ENCODE measurements around the gene PTH2R.

GRCh38 chr2:208511573-208511972 is 105.0 kb downstream of the PTH2R start:
- TF ChIP-seq ESRRG (CRISPR knock-in tag; IDR thresholded peaks at IDR 0.05) (no peak), ZNF565 (CRISPR knock-in tag; conservative IDR thresholded peaks at IDR 0.05; ENCODE audit: low read depth) (no peak), ZFP30 (CRISPR knock-in tag; IDR thresholded peaks at IDR 0.05) (no peak), SNAI2 (CRISPR knock-in tag; IDR thresholded peaks at IDR 0.05) (no peak), ZC3H10 (CRISPR knock-in tag; IDR thresholded peaks at IDR 0.05) (no peak), RARB (CRISPR knock-in tag; IDR thresholded peaks at IDR 0.05) (no peak), TOX (CRISPR knock-in tag; IDR thresholded peaks at IDR 0.05; ENCODE audit: borderline replicate concordance) (no peak), OSR1 (CRISPR knock-in tag; IDR thresholded peaks at IDR 0.05) (no peak)
- TF ChIP-seq, protein P1, sequence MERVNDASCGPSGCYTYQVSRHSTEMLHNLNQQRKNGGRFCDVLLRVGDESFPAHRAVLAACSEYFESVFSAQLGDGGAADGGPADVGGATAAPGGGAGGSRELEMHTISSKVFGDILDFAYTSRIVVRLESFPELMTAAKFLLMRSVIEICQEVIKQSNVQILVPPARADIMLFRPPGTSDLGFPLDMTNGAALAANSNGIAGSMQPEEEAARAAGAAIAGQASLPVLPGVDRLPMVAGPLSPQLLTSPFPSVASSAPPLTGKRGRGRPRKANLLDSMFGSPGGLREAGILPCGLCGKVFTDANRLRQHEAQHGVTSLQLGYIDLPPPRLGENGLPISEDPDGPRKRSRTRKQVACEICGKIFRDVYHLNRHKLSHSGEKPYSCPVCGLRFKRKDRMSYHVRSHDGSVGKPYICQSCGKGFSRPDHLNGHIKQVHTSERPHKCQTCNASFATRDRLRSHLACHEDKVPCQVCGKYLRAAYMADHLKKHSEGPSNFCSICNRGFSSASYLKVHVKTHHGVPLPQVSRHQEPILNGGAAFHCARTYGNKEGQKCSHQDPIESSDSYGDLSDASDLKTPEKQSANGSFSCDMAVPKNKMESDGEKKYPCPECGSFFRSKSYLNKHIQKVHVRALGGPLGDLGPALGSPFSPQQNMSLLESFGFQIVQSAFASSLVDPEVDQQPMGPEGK (CRISPR knock-in tag; IDR thresholded peaks at IDR 0.05; ENCODE audit: borderline replicate concordance): no peak
- TF ChIP-seq, protein P2, sequence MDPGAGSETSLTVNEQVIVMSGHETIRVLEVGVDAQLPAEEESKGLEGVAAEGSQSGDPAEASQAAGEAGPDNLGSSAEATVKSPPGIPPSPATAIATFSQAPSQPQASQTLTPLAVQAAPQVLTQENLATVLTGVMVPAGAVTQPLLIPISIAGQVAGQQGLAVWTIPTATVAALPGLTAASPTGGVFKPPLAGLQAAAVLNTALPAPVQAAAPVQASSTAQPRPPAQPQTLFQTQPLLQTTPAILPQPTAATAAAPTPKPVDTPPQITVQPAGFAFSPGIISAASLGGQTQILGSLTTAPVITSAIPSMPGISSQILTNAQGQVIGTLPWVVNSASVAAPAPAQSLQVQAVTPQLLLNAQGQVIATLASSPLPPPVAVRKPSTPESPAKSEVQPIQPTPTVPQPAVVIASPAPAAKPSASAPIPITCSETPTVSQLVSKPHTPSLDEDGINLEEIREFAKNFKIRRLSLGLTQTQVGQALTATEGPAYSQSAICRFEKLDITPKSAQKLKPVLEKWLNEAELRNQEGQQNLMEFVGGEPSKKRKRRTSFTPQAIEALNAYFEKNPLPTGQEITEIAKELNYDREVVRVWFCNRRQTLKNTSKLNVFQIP (CRISPR knock-in tag; IDR thresholded peaks at IDR 0.05; ENCODE audit: borderline replicate concordance, low read depth): no peak
- TF ChIP-seq, protein P3, sequence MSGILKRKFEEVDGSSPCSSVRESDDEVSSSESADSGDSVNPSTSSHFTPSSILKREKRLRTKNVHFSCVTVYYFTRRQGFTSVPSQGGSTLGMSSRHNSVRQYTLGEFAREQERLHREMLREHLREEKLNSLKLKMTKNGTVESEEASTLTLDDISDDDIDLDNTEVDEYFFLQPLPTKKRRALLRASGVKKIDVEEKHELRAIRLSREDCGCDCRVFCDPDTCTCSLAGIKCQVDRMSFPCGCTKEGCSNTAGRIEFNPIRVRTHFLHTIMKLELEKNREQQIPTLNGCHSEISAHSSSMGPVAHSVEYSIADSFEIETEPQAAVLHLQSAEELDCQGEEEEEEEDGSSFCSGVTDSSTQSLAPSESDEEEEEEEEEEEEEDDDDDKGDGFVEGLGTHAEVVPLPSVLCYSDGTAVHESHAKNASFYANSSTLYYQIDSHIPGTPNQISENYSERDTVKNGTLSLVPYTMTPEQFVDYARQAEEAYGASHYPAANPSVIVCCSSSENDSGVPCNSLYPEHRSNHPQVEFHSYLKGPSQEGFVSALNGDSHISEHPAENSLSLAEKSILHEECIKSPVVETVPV (CRISPR knock-in tag; IDR thresholded peaks at IDR 0.05): no peak
